C4-2B (cell line): Measurements from ENCODE around the gene FOXC2.
A peak's percentile ranks its signal among the peaks of the same experiment; 100 is the strongest.

Source experiments
- H3K27ac ChIP-seq: fragments of 450-650 bp; 2 replicates; pipeline ENCODE4 v1.5.1; 2017
- CTCF ChIP-seq: fragments of 450-650 bp; conservative IDR thresholded peaks from 2 replicates; pipeline ENCODE4 v1.5.1; 2017; ENCODE audit warnings: mild to moderate bottlenecking
- ZFX ChIP-seq: fragments of 450-650 bp; IDR thresholded peaks from 2 replicates; pipeline ENCODE4 v1.6.1; 2017

The FOXC2 gene

GRCh38 chr16:86575095-86575685 is 8.6 kb downstream of the FOXC2 start:
- TF ChIP-seq ZFX (no peak), CTCF (no peak)
- H3K27ac ChIP-seq, result no peak overlapping the region

GRCh38 chr16:86575754-86576557 is 9.3 kb downstream of the FOXC2 start:
- TF ChIP-seq ZFX (no peak), CTCF (peak; percentile 65)
- H3K27ac ChIP-seq, result no peak overlapping the region; the same call in 1 of the 2 replicates

GRCh38 chr16:86576591-86577313 is 10.1 kb downstream of the FOXC2 start:
- H3K27ac ChIP-seq, result no peak overlapping the region; the same call in 1 of the 2 replicates
- TF ChIP-seq ZFX (no peak), CTCF (no peak)

GRCh38 chr16:86577314-86577971 is 10.8 kb downstream of the FOXC2 start:
- no peak overlapping the region for H3K27ac ChIP-seq
- TF ChIP-seq ZFX, result no peak
- TF ChIP-seq CTCF, result no peak

GRCh38 chr16:86578061-86578599 is 11.5 kb downstream of the FOXC2 start, which contains the start of gene FOXL1:
Gene FOXL1, plus strand, starts transcription at chr16:86578549. Its CDS starts 175 bp downstream, at chr16:86578724.
- H3K27ac ChIP-seq, result no peak within 1 kb of the TSS
- TF ChIP-seq ZFX (no peak), CTCF (no peak)

- no peak overlapping the region for H3K27ac ChIP-seq
- no peak for TF ChIP-seq ZFX
- TF ChIP-seq CTCF, result no peak
These were observed 12.1 kb downstream of the FOXC2 start for GRCh38 chr16:86578611-86579267.
